Stimulated activated naive B cell treated with anti-CD40 and anti-IgM and Interleukin-4, amounts not matched to agents 10 μg/mL and 1 μg/mL and 100 μg/mL, for 72 hours (primary cell): ENCODE data around the gene LRRC41.
A peak's percentile ranks its signal among the peaks of the same experiment; 100 is the strongest.
"Not testable (repeated sequence)": the region's sequence is repeated elsewhere in the genome, so short reads cannot be mapped to it uniquely, and the experiment has no call there.

Experiments used
- ATAC-seq, 2 donors: fragments of 150-1000 bp; cut with Tn5 transposase; replicated peaks; 2 replicates each; pipeline ENCODE4 v1.10.0; 2021; ENCODE audit warnings: moderate library complexity in 1 of 2
- DNase-seq: peaks from one replicate; pipeline ENCODE4 v3.0.0; 2021
- H3K27ac Mint-ChIP-seq: one replicate; pipeline ENCODE4 v1.8.0; 2022; ENCODE audit warnings: mild to moderate bottlenecking, mixed read lengths
- H3K27me3 Mint-ChIP-seq, 2 donors: one replicate each; pipeline ENCODE4 v1.8.0; 2022; ENCODE audit warnings: mixed read lengths in 2 of 2
- H3K36me3 Mint-ChIP-seq, 2 donors: one replicate each; pipeline ENCODE4 v1.8.0; 2022; ENCODE audit warnings: mixed read lengths in 2 of 2, mild to moderate bottlenecking in 1 of 2
- H3K4me1 Mint-ChIP-seq, 2 donors: one replicate each; pipeline ENCODE4 v1.8.0; 2022; ENCODE audit warnings: mixed read lengths in 2 of 2, mild to moderate bottlenecking in 1 of 2
- H3K4me3 Mint-ChIP-seq, 2 donors: one replicate each; pipeline ENCODE4 v1.8.0; 2022; ENCODE audit warnings: mild to moderate bottlenecking in 2 of 2, mixed read lengths in 2 of 2, moderate library complexity in 1 of 2
- H3K9me3 Mint-ChIP-seq, 2 donors: one replicate each; pipeline ENCODE4 v1.8.0; 2022; ENCODE audit warnings: mixed read lengths in 2 of 2, mild to moderate bottlenecking in 1 of 2

The LRRC41 gene, protein sequence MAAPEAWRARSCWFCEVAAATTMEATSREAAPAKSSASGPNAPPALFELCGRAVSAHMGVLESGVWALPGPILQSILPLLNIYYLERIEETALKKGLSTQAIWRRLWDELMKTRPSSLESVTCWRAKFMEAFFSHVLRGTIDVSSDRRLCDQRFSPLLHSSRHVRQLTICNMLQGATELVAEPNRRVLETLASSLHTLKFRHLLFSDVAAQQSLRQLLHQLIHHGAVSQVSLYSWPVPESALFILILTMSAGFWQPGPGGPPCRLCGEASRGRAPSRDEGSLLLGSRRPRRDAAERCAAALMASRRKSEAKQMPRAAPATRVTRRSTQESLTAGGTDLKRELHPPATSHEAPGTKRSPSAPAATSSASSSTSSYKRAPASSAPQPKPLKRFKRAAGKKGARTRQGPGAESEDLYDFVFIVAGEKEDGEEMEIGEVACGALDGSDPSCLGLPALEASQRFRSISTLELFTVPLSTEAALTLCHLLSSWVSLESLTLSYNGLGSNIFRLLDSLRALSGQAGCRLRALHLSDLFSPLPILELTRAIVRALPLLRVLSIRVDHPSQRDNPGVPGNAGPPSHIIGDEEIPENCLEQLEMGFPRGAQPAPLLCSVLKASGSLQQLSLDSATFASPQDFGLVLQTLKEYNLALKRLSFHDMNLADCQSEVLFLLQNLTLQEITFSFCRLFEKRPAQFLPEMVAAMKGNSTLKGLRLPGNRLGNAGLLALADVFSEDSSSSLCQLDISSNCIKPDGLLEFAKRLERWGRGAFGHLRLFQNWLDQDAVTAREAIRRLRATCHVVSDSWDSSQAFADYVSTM

DNA sequence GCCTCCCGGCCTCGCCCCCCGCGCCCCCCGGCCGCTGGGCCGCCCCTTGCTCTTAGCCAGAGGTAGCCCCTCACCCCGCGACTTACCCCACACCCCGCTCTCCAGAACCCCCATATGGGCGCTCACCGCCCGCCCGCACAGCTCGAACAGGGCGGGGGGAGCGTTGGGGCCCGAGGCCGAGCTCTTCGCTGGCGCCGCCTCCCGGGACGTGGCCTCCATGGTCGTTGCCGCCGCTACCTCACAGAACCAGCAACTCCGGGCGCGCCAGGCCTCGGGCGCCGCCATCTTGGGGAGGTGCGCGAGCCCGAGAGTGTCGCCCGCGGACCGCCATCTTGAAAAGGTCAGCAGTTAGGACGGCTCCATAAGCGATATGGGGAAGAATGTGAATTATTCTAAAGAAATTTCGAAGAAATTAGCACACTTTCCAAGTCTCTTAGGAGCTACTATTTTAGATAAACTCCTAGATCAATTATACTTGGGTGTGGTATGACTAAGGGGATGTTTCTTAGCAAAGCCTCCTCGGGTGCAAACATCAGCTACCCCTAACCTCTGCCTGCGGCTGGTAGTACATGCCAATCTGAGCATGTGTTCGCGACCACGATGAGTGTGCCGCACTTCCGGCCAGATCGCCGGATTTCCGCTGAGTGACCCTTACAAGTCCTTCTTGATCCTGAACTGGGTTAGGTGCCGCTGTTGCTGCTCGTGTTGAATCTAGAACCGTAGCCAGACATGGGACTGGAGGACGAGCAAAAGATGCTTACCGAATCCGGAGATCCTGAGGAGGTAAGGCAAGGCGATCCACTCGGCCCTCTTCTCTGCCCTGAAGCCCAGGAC is at the start of gene LRRC41, which contains the start of gene UQCRH:
Gene LRRC41 (minus strand): TSS at position 579 of the 834 bp plus-strand sequence. CDS start 294 bp downstream, at position 285.
Gene UQCRH (plus strand): TSS at position 661 of the 834 bp plus-strand sequence. CDS start 69 bp downstream, at position 730.
- Mint-ChIP-seq H3K4me1 (peaks cover 32 to 64% of the 10 kb centered on the region in 2 donors), H3K9me3 (no peaks in the 10 kb centered on the region), H3K4me3 (peak within 1 kb of the TSS; percentile 92 to 100), H3K36me3 (peaks cover 39% of the 10 kb centered on the region in 2 donors), H3K27ac (peak within 1 kb of the TSS; percentile 99), H3K27me3 (no peaks in the 10 kb centered on the region)
- DNase-seq (peak; percentile 90), ATAC-seq (peak; percentile 83 to 85)

DNA sequence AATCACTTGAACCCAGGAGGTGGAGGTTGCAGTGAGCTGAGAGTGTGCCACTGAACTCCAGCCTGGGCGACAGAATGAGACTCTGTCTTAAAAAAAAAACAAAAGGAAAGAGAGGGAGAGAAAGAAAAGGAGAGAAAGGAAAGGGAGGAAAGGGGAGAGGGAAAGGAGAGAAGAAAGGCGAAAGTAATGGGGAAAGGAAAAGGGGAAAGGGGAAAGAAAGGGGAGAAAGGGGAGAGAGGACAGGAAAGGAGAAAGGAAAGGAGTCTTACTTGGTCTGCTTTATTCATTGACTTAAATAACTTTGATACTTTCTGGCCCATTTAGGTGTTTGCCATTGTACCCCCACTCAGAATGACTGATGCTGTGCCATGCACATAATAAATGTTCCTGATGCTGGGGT is 48.9 kb upstream of the LRRC41 start:
- ATAC-seq = no peak
- Mint-ChIP-seq H3K36me3 (peaks cover 38 to 44% of the 10 kb centered on the region in 2 donors), H3K27ac (no peak overlapping the region), H3K4me1 (peaks cover 6 to 11% of the 10 kb centered on the region in 2 donors), H3K27me3 (no peaks in the 10 kb centered on the region), H3K9me3 (no peaks in the 10 kb centered on the region), H3K4me3 (no peak overlapping the region)
- DNase-seq = no peak

DNA sequence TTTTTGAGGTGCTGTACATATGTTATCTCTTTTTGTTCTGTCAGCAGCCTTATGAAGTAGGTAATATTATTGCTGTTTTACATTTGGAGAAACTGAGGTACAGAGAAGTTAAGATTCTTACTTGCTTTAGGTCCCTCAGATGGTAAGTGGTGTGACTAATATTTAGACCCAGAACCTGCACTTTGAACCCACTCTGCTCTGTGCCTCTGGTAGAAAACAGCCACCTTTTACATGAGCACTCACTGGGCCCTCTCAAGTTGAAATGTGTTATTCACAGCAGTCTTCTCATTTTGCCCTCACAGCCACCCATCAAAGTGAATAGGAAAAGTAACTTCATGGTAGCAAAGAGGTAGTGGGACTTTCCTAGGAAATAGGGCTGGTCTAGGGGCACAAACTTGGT is 41.9 kb upstream of the LRRC41 start:
- Mint-ChIP-seq H3K27ac (peak overlapping the region; percentile 45), H3K4me3 (no peak overlapping the region), H3K36me3 (peaks cover 67 to 80% of the 10 kb centered on the region in 2 donors), H3K9me3 (no peaks in the 10 kb centered on the region), H3K4me1 (peaks cover 47 to 77% of the 10 kb centered on the region in 2 donors), H3K27me3 (no peaks in the 10 kb centered on the region)
- no peak for DNase-seq
- no peak for ATAC-seq

DNA sequence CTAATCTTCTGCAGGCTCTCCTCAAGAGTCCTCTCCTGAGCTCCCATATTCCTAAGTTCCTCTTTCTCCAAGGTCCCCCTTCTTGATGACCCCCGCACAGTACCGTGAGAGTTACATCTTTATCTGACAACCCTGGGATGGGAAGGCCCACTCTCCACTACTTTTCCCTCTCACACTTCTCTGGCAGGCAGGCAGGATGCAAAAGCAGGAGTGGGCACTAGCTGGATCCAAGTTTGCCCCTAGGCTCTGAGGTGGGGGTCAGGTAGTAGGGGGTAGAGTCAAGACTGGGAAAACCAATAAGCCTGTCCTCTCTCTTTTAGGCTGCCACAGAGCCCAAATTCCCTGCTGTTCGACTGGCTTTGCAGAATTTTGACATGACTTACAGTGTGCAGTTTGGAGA is 41.1 kb upstream of the LRRC41 start:
- Mint-ChIP-seq H3K4me1 (peaks cover 48 to 84% of the 10 kb centered on the region in 2 donors), H3K27me3 (no peaks in the 10 kb centered on the region), H3K9me3 (no peaks in the 10 kb centered on the region), H3K4me3 (no peak overlapping the region), H3K36me3 (peaks cover 63 to 76% of the 10 kb centered on the region in 2 donors), H3K27ac (peak overlapping the region; percentile 42)
- ATAC-seq = no peak
- no peak for DNase-seq

DNA sequence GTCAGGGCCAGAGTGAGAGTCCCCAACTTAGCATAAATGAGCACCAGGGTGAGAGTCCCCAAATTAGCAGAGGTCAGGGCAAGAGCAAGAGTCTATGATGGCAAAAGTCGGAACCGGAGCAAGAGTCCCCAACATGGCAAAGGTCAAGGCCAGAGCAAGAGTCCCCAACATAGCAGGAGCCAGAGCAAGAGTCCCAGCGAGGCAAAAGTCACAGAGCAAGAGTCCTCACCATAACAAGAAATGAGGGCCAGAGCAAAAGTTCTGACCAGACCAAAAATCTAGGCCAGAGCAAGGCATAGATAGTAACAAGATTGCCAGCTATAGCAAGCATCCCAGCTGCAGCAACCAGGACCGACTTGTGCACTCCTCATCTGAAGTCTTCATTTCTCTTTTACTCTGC is 40.3 kb upstream of the LRRC41 start:
- H3K27me3 Mint-ChIP-seq = no peaks in the 10 kb centered on the region
- H3K4me3 Mint-ChIP-seq = peak overlapping the region in 1 of 2 donors; percentile 26
- no peak for DNase-seq
- ATAC-seq = no peak
- peaks cover 50 to 89% of the 10 kb centered on the region in 2 donors for H3K4me1 Mint-ChIP-seq
- H3K27ac Mint-ChIP-seq = peak overlapping the region; percentile 42
- peaks cover 60 to 73% of the 10 kb centered on the region in 2 donors for H3K36me3 Mint-ChIP-seq
- H3K9me3 Mint-ChIP-seq = peaks cover 0 to under 1% of the 10 kb centered on the region in 2 donors

DNA sequence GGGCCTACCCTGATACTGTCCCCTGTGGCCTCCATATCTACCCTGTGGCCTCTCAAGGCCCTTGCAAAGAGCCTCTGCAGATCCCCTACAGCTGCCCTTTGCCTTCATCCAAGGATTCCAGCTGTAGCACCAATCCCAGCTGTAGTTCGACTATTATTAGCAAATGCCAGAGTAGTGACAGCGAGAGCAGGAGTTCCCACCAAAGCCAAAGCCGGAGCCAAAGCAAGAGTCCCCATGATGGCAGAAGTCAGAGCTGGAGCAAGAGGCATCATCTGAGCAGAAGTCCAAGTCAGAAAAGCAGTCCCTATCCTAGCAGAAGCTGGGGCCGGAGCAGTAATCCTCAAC is 39.9 kb upstream of the LRRC41 start:
- Mint-ChIP-seq H3K9me3 (peaks cover 0 to 1% of the 10 kb centered on the region in 2 donors), H3K27ac (peak overlapping the region; percentile 20), H3K4me1 (peaks cover 51 to 90% of the 10 kb centered on the region in 2 donors), H3K4me3 (peak overlapping the region in 1 of 2 donors; percentile 26), H3K36me3 (peaks cover 60 to 73% of the 10 kb centered on the region in 2 donors), H3K27me3 (no peaks in the 10 kb centered on the region)
- DNase-seq = no peak
- ATAC-seq = no peak

DNA sequence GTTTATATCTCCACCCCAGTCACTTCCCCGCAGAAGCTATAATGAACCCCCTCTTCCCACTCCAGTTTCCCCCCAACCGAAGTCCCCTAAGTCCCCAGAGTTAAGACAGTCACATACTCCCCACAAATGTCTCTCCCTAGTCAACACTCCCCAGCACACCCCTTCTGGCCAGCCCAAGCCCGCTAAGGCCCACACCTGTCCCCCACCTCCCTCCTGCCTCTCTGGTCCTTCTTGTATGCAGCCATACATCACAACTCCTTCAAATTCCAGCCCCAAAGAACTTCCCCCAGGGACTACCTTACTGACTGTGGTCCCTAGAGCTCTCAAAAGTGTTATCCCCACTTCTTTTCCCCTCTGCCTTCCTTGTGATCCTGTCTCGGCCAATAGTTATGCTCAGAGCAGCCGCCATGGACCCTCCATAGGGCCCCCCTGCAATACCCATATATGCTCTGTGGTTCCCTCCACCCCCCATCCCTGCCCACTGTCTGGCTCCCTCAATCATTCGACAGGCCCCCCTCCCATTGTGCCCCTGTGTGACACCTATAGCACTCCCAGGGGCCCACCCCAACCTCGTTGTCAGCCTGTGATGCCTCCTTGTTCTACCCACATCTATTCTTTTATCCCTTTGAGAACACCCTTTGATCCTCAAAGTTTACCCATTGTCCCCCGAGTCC is 39.4 kb upstream of the LRRC41 start:
- H3K36me3 Mint-ChIP-seq = peaks cover 55 to 69% of the 10 kb centered on the region in 2 donors
- peaks cover 0 to 1% of the 10 kb centered on the region in 2 donors for H3K9me3 Mint-ChIP-seq
- ATAC-seq (no peak), DNase-seq (no peak)
- H3K27ac Mint-ChIP-seq = peak overlapping the region; percentile 99
- peak overlapping the region; percentile 97 to 98 for H3K4me3 Mint-ChIP-seq
- H3K4me1 Mint-ChIP-seq = peaks cover 48 to 84% of the 10 kb centered on the region in 2 donors
- no peaks in the 10 kb centered on the region for H3K27me3 Mint-ChIP-seq

DNA sequence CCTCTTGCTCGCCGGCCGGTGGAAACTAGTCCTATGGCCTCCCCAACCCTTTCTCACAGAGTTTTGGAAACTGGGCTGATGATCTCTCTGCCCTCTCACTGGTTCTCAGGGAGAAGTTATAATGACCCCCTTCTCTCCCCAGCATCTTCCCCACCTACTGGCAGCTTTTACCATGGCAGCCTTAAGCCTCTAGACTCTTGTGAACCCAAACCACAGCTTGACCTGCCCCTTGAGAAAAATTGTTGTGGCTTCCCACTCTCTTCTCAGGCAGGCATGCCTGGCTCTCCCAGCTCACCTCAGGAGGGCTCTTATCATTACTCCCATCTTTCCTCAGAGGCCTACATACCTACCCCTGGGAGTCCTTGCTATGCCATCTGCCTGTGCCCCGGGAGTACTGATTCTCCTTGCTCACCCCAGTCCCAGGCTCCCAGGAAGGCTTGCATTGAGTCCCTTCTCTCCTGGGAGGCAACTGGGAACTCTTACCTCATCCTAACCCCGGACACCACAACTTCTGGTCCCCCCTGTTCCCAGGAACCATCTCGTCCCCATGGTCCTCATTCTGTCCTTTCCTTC is 38.8 kb upstream of the LRRC41 start:
- peak overlapping the region; percentile 99 for H3K27ac Mint-ChIP-seq
- H3K4me1 Mint-ChIP-seq = peaks cover 46 to 78% of the 10 kb centered on the region in 2 donors
- peak overlapping the region; percentile 97 to 98 for H3K4me3 Mint-ChIP-seq
- DNase-seq = peak; percentile 15
- H3K27me3 Mint-ChIP-seq = no peaks in the 10 kb centered on the region
- peaks cover 0 to 1% of the 10 kb centered on the region in 2 donors for H3K9me3 Mint-ChIP-seq
- H3K36me3 Mint-ChIP-seq = peaks cover 50 to 62% of the 10 kb centered on the region in 2 donors
- peak; percentile 23 to 26 for ATAC-seq

DNA sequence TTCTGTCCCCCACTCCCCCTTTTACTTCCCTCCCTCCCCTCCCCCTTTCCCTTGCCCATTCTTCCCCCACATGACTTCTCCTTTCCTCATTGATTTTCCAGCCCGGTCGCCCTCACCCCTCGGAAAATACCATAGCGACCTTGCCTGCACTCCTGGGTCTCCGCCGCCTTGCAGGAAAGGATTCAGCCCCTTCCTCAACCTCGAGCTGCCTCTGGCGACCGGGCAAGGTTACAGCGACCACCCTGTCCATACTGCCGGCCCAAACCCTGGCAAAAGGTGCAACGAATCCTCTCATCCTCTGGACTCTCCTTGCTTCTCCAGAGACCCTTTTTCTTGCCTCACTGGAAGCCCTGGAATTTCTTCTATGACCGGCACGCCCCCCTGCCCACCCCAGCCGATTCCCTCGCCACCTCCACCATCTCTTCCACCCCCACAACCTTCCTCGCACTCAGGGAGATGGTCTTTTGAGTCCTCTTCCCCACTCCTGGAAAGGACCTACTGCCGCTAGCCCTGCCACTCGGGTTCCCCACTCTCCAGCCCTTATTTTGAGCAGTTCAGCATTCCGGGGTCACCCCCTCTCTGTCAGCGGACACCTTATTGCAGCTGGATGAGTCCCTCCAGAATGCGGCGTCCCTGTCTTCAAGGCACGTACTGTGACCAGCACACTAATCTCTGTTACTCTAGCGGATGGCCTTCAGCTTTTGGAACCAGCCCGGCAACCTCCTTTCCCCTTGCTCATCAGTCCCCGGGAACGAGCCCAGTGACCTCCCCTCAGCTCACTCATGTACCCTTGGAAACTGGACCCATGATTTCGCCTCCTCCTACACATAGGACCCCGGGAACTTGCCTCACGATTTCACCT is 38.0 kb upstream of the LRRC41 start:
- H3K9me3 Mint-ChIP-seq = peaks cover 0 to 1% of the 10 kb centered on the region in 2 donors
- H3K27me3 Mint-ChIP-seq = no peaks in the 10 kb centered on the region
- H3K4me3 Mint-ChIP-seq = peak overlapping the region; percentile 97 to 98
- peaks cover 43 to 55% of the 10 kb centered on the region in 2 donors for H3K36me3 Mint-ChIP-seq
- ATAC-seq = no peak
- peak overlapping the region; percentile 99 for H3K27ac Mint-ChIP-seq
- no peak for DNase-seq
- peaks cover 43 to 71% of the 10 kb centered on the region in 2 donors for H3K4me1 Mint-ChIP-seq

DNA sequence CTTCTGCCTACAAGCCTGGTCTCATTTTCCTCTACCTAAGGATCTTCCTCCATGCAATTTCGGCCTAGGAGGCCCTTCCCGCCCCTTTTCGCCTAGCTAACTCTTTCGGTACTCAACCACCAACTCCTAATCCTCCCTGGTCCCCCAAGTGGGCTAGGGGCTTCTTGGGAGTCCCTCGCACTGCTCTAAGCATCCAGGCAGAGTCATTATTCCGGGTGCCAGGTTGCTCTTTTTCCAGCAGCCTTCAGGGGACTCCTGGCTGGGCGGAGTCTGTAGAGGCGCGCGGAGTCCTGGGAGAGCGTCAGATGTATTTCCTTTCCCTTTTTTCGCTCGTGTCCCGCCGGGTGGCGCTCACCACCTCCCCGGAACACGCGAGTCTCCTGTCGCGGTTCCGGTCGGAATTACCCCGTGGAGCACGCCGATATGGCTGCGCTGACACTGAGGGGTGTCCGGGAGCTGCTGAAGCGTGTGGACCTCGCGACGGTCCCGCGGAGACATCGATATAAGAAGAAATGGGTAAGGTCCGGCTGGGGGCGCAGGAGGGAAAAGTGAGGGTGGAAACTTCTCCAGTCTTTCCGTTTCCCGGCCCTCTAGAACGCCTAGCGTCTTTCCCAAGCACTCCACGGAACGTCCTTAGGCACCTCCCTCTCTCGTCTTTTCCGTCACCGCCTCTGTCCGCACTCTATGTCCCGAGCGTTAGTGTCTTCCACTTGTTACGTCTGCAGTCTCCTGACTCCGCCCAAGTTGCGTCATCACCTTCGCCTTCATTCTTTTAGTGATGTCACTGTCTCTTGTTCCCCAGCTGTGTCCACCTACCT is 37.2 kb upstream of the LRRC41 start, which contains the start of gene NSUN4:
Gene NSUN4 (plus strand): TSS at position 404 of the 818 bp plus-strand sequence. CDS start 20 bp downstream, at position 424.
- Mint-ChIP-seq H3K27me3 (no peaks in the 10 kb centered on the region), H3K4me3 (peak within 1 kb of the TSS; percentile 97 to 98), H3K4me1 (peaks cover 43 to 66% of the 10 kb centered on the region in 2 donors), H3K27ac (peak within 1 kb of the TSS; percentile 99), H3K9me3 (peaks cover 0 to 1% of the 10 kb centered on the region in 2 donors), H3K36me3 (peaks cover 43 to 53% of the 10 kb centered on the region in 2 donors)
- peak; percentile 86 for DNase-seq
- peak; percentile 89 for ATAC-seq

DNA sequence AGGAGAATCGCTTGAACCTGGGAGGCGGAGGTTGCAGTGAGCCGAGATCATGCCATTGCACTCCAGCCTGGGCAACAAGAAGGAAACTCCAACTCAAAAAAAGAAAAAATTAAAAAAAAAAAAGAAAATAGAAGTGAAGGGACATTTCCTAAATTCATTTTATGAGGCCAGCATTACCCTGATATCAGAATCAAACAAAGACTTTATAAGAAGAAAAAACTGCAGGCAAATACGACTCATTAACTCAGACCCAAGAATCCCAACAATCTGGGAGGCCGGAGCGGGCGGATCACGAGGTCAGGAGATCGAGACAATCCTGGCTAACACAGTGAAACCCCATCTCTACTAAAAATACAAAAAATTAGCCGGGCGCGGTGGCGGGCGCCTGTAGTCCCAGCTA is 34.0 kb upstream of the LRRC41 start:
- not testable (repeated sequence) for H3K9me3 Mint-ChIP-seq, H3K27ac Mint-ChIP-seq, H3K27me3 Mint-ChIP-seq, H3K4me3 Mint-ChIP-seq, ATAC-seq, DNase-seq
- peaks cover 29 to 55% of the 10 kb centered on the region in 2 donors for H3K4me1 Mint-ChIP-seq
- H3K36me3 Mint-ChIP-seq = peaks cover 18 to 22% of the 10 kb centered on the region in 2 donors
